ENCODE measurements around the gene TXNIP. TPM values are rescaled to one million over a fixed set of nuclear protein-coding genes. Genes with fewer than 3 reads are reported as not detected.

Gene TXNIP
- total RNA-seq, 1 experiment from 2014 or later: 576 TPM

GRCh38 chr1:145986551-145986950 lies 9.8 kb downstream of the TXNIP start:
- intact Hi-C loops (cut with micrococcal nuclease): loop anchor here (1.0 kb wide), 1 partner anchor 10 kb away; the partner anchor contains the start of gene TXNIP
- peaks cover 33% of the 10 kb centered on the region for H3K4me1 Mint-ChIP-seq (ENCODE audit: insufficient read depth, unreplicated experiment)

GRCh38 chr1:145985502-145986439 lies 10.6 kb downstream of the TXNIP start:
- Mint-ChIP-seq H3K9me3 (ENCODE audit: unreplicated experiment) (no peaks in the 10 kb centered on the region), H3K4me1 (ENCODE audit: insufficient read depth, unreplicated experiment) (peaks cover 31% of the 10 kb centered on the region), H3K27ac (ENCODE audit: low read depth, unreplicated experiment) (peak overlapping the region; percentile 73), H3K4me3 (ENCODE audit: unreplicated experiment) (peak overlapping the region; percentile 32), H3K36me3 (ENCODE audit: insufficient read depth, unreplicated experiment) (peaks cover 27% of the 10 kb centered on the region), H3K27me3 (ENCODE audit: insufficient read depth, unreplicated experiment) (no peaks in the 10 kb centered on the region)
- DNase-seq (ENCODE audit: unreplicated experiment): peak; percentile 88
- POLR2A ChIA-PET: interaction anchor here (0.6 to 24.2 kb wide), 8 partner anchors 15 to 95 kb away, joined by 4 to 1309 read pairs (median 7); partner anchors contain the start of genes ANKRD34A, LIX1L, POLR3GL and RBM8A
- TF ChIP-seq CTCF (IDR thresholded peaks at IDR 0.05; ENCODE audit: unreplicated experiment): no peak
- intact Hi-C loops (cut with micrococcal nuclease): loop anchor here (1.0 kb wide), 1 partner anchor 11 kb away; the partner anchor contains the start of gene TXNIP
- no TSS peak for BruUV-seq (replicated peaks)
- CTCF ChIA-PET: interaction anchor here (0.6 to 24.2 kb wide), 3 partner anchors 26 to 75 kb away, joined by 3 to 773 read pairs (median 3); partner anchors contain the start of gene HJV

More at GRCh38 chr1:145986551-145986950, 9.8 kb downstream of the TXNIP start:
- H3K27ac Mint-ChIP-seq (ENCODE audit: low read depth, unreplicated experiment): peak overlapping the region; percentile 11
- H3K9me3 Mint-ChIP-seq (ENCODE audit: unreplicated experiment): no peaks in the 10 kb centered on the region
- peaks cover 34% of the 10 kb centered on the region for H3K36me3 Mint-ChIP-seq (ENCODE audit: insufficient read depth, unreplicated experiment)
- ChIA-PET POLR2A (interaction anchor here (1.1 to 28.8 kb wide), 6 partner anchors 0 to 67 kb away, joined by 4 to 1309 read pairs (median 118); partner anchors contain the start of genes ANKRD34A, LIX1L, POLR3GL and TXNIP), CTCF (interaction anchor here (0.6 to 24.2 kb wide), 3 partner anchors 8 to 60 kb away, joined by 3 to 773 read pairs (median 139); partner anchors contain the start of gene HJV)
- no peak for TF ChIP-seq CTCF (IDR thresholded peaks at IDR 0.05; ENCODE audit: unreplicated experiment)
- H3K4me3 Mint-ChIP-seq (ENCODE audit: unreplicated experiment): no peak overlapping the region
- BruUV-seq (replicated peaks): no TSS peak
- H3K27me3 Mint-ChIP-seq (ENCODE audit: insufficient read depth, unreplicated experiment): no peaks in the 10 kb centered on the region
- DNase-seq (ENCODE audit: unreplicated experiment): no peak

GRCh38 chr1:145985129-145985501 lies 11.3 kb downstream of the TXNIP start:
- Mint-ChIP-seq H3K9me3 (ENCODE audit: unreplicated experiment) (no peaks in the 10 kb centered on the region), H3K36me3 (ENCODE audit: insufficient read depth, unreplicated experiment) (peaks cover 20% of the 10 kb centered on the region), H3K27me3 (ENCODE audit: insufficient read depth, unreplicated experiment) (no peaks in the 10 kb centered on the region), H3K27ac (ENCODE audit: low read depth, unreplicated experiment) (peak overlapping the region; percentile 73), H3K4me3 (ENCODE audit: unreplicated experiment) (peak overlapping the region; percentile 32), H3K4me1 (ENCODE audit: insufficient read depth, unreplicated experiment) (peaks cover 31% of the 10 kb centered on the region)
- no peak for DNase-seq (ENCODE audit: unreplicated experiment)
- ChIA-PET POLR2A (interaction anchor here (0.6 to 24.2 kb wide), 5 partner anchors 16 to 94 kb away, joined by 4 to 1309 read pairs (median 9); partner anchors contain the start of genes ANKRD34A, POLR3GL, RBM8A and TXNIP), CTCF (interaction anchor here (1.0 to 24.2 kb wide), 2 partner anchors 27 to 74 kb away, joined by 3 to 773 read pairs; partner anchors contain the start of gene HJV)
- no peak for TF ChIP-seq CTCF (IDR thresholded peaks at IDR 0.05; ENCODE audit: unreplicated experiment)
- intact Hi-C loops (cut with micrococcal nuclease): no loop called here
- no TSS peak for BruUV-seq (replicated peaks)

Measured in MCF 10A (cell line).